Measurements from ENCODE around the gene COPS2.

- no peak for TF ChIP-seq ZNF425 (CRISPR knock-in tag; conservative IDR thresholded peaks at IDR 0.05)
- peak; percentile 99 for TF ChIP-seq MAX (CRISPR knock-in tag; IDR thresholded peaks at IDR 0.05)
Observed at GRCh38 chr15:49169880-49170597, 14.6 kb upstream of the COPS2 start, which contains the start of gene GALK2.
